Measurements from ENCODE around the gene SAMD4A.

The SAMD4A gene

GRCh38 chr14:54690887-54691286 is 124.0 kb downstream of the SAMD4A start:
- H3K4me3 ChIP-seq (ENCODE audit: low read length), result no peak overlapping the region
- no peak for TF ChIP-seq ZNF274 (IDR thresholded peaks at IDR 0.05; ENCODE audit: low read depth, low read length)

GRCh38 chr14:54691525-54692283 is 124.8 kb downstream of the SAMD4A start:
- H3K4me3 ChIP-seq (ENCODE audit: low read length), result no peak overlapping the region
- TF ChIP-seq ZNF274 (IDR thresholded peaks at IDR 0.05; ENCODE audit: low read depth, low read length), result no peak

GRCh38 chr14:54692284-54692772 is 125.4 kb downstream of the SAMD4A start:
- TF ChIP-seq ZNF274 (IDR thresholded peaks at IDR 0.05; ENCODE audit: low read depth, low read length), result no peak
- no peak overlapping the region for H3K4me3 ChIP-seq (ENCODE audit: low read length)

- TF ChIP-seq ZNF274 (IDR thresholded peaks at IDR 0.05; ENCODE audit: low read depth, low read length), result no peak
- H3K4me3 ChIP-seq (ENCODE audit: low read length), result no peak overlapping the region
Measured at GRCh38 chr14:54693761-54694160, 126.8 kb downstream of the SAMD4A start.

- H3K4me3 ChIP-seq (ENCODE audit: low read length), result no peak overlapping the region
- no peak for TF ChIP-seq ZNF274 (IDR thresholded peaks at IDR 0.05; ENCODE audit: low read depth, low read length)
Measured at GRCh38 chr14:54695196-54695595, 128.3 kb downstream of the SAMD4A start.

- no peak for TF ChIP-seq ZNF274 (IDR thresholded peaks at IDR 0.05; ENCODE audit: low read depth, low read length)
- H3K4me3 ChIP-seq (ENCODE audit: low read length), result no peak overlapping the region
Measured at GRCh38 chr14:54697001-54697400, 130.1 kb downstream of the SAMD4A start.

GRCh38 chr14:54697803-54698202 is 130.9 kb downstream of the SAMD4A start:
- TF ChIP-seq ZNF274 (IDR thresholded peaks at IDR 0.05; ENCODE audit: low read depth, low read length), result no peak
- H3K4me3 ChIP-seq (ENCODE audit: low read length), result no peak overlapping the region

- H3K4me3 ChIP-seq (ENCODE audit: low read length), result no peak overlapping the region
- no peak for TF ChIP-seq ZNF274 (IDR thresholded peaks at IDR 0.05; ENCODE audit: low read depth, low read length)
Measured at GRCh38 chr14:54698501-54698900, 131.6 kb downstream of the SAMD4A start.

GRCh38 chr14:54698966-54699530 is 132.1 kb downstream of the SAMD4A start:
- TF ChIP-seq ZNF274 (IDR thresholded peaks at IDR 0.05; ENCODE audit: low read depth, low read length), result no peak
- no peak overlapping the region for H3K4me3 ChIP-seq (ENCODE audit: low read length)

GRCh38 chr14:54699735-54700134 is 132.8 kb downstream of the SAMD4A start:
- no peak for TF ChIP-seq ZNF274 (IDR thresholded peaks at IDR 0.05; ENCODE audit: low read depth, low read length)
- H3K4me3 ChIP-seq (ENCODE audit: low read length), result no peak overlapping the region

- no peak for TF ChIP-seq ZNF274 (IDR thresholded peaks at IDR 0.05; ENCODE audit: low read depth, low read length)
- no peak overlapping the region for H3K4me3 ChIP-seq (ENCODE audit: low read length)
Measured at GRCh38 chr14:54700717-54701116, 133.8 kb downstream of the SAMD4A start.

- H3K4me3 ChIP-seq (ENCODE audit: low read length), result no peak overlapping the region
- TF ChIP-seq ZNF274 (IDR thresholded peaks at IDR 0.05; ENCODE audit: low read depth, low read length), result no peak
Measured at GRCh38 chr14:54702014-54702491, 135.1 kb downstream of the SAMD4A start.

- TF ChIP-seq ZNF274 (IDR thresholded peaks at IDR 0.05; ENCODE audit: low read depth, low read length), result no peak
- H3K4me3 ChIP-seq (ENCODE audit: low read length), result no peak overlapping the region
Measured at GRCh38 chr14:54702492-54702891, 135.6 kb downstream of the SAMD4A start.

GRCh38 chr14:54703082-54703481 is 136.2 kb downstream of the SAMD4A start:
- no peak overlapping the region for H3K4me3 ChIP-seq (ENCODE audit: low read length)
- no peak for TF ChIP-seq ZNF274 (IDR thresholded peaks at IDR 0.05; ENCODE audit: low read depth, low read length)

GRCh38 chr14:54703724-54704123 is 136.8 kb downstream of the SAMD4A start:
- no peak for TF ChIP-seq ZNF274 (IDR thresholded peaks at IDR 0.05; ENCODE audit: low read depth, low read length)
- no peak overlapping the region for H3K4me3 ChIP-seq (ENCODE audit: low read length)

Measured in GM08714 (cell line).